ENCODE data around the gene KAT5.
A peak's percentile ranks its signal among the peaks of the same experiment; 100 is the strongest.
"Not testable (repeated sequence)": the region's sequence is repeated elsewhere in the genome, so short reads cannot be mapped to it uniquely, and the experiment has no call there.

The KAT5 gene

GRCh38 chr11:65711785-65712632 lies at the start of gene KAT5:
KAT5 (plus strand) TSS chr11:65712252; CDS start chr11:65712268, 16 bp downstream.
- DNase-seq (ENCODE audit: low read depth), result peak; percentile 97

- peak; percentile 75 for DNase-seq (ENCODE audit: low read depth)
Observed at GRCh38 chr11:65662799-65663638, 49.0 kb upstream of the KAT5 start, which contains the start of gene RELA. RELA (minus strand) TSS chr11:65662916; CDS start chr11:65662832, 84 bp downstream.

GRCh38 chr11:65663639-65664200 lies 48.3 kb upstream of the KAT5 start:
- DNase-seq (ENCODE audit: low read depth), result no peak

GRCh38 chr11:65672180-65672860 lies 39.7 kb upstream of the KAT5 start:
- DNase-seq (ENCODE audit: low read depth), result no peak

DNA sequence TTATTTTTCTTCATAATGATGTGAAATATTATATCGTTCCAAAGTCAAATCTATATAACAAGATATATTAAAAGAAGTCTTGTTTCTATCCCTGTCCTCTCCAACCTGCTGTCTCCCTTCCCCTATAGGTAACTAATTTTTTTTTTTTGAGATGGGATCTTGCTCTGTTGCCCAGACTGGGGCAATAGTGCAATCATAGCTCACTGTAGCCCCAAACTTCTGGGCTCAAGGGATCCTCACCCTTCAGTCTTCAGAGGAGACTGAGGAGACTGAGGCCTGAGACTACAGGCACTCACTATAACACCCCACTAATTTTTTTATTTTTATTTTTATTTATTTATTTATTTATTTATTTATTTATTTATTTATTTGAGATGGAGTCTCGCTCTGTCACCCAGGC lies 39.1 kb upstream of the KAT5 start:
- no peak for DNase-seq (ENCODE audit: low read depth)

GRCh38 chr11:65680192-65680743 lies 31.8 kb upstream of the KAT5 start:
- no peak for DNase-seq (ENCODE audit: low read depth)

GRCh38 chr11:65683480-65683879 lies 28.6 kb upstream of the KAT5 start:
- DNase-seq (ENCODE audit: low read depth), result not testable (repeated sequence)

DNA sequence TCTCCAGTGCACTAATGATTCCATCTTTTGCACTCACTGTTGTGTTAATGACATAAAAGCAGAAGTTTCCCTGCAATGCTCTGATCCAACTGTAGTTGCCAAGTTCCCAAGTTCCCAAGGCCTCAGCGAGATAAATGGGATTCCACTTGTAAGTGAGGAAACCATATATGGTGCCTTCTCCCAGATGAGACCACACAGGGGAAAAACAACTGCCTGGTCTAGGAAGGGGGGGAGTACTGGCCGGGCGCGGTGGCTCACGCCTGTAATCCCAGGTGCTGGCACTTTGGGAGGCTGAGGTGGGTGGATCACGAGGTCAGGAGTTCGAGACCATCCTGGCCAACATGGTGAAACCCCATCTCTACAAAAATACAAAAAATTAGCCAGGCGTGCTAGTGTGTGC lies 26.1 kb upstream of the KAT5 start:
- no peak for DNase-seq (ENCODE audit: low read depth)

DNA sequence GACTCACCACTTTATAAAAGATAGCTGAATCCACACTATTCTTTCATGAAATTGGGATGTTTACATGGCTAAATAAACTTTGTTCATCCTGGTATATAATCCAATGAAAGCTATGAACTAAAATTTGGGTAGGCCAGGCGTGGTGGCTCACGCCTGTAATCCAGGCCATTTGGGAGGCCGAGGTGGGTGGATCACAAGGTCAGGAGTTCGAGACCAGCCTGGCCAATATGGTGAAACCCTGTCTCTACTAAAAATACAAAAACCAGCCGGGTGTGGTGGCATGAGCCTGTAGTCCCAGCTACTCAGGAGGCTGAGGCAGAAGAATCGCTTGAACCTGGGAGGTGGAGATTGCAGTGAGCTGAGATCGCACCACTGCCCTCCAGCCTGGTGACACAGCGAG lies 20.2 kb upstream of the KAT5 start:
- DNase-seq (ENCODE audit: low read depth), result not testable (repeated sequence)

DNA sequence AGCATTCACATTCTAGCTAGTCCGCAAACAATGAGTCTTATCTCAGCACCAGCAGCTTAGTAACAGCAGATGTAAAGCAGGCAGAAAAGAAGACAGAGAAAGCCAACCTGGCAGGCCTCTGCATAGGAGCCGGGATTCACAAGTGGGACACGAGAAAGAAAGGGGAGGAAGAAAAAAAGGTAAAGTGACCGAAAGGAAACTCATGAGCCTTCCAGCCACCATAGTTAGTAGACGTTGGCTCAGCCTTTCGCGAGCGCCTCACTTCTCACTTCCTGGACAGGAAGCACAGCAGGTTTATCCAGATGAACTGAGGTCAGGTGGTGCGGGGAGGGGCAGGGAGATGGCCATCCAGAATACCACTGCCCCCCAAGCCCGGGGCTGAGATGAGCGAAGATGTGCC lies 19.7 kb upstream of the KAT5 start:
- no peak for DNase-seq (ENCODE audit: low read depth)

DNA sequence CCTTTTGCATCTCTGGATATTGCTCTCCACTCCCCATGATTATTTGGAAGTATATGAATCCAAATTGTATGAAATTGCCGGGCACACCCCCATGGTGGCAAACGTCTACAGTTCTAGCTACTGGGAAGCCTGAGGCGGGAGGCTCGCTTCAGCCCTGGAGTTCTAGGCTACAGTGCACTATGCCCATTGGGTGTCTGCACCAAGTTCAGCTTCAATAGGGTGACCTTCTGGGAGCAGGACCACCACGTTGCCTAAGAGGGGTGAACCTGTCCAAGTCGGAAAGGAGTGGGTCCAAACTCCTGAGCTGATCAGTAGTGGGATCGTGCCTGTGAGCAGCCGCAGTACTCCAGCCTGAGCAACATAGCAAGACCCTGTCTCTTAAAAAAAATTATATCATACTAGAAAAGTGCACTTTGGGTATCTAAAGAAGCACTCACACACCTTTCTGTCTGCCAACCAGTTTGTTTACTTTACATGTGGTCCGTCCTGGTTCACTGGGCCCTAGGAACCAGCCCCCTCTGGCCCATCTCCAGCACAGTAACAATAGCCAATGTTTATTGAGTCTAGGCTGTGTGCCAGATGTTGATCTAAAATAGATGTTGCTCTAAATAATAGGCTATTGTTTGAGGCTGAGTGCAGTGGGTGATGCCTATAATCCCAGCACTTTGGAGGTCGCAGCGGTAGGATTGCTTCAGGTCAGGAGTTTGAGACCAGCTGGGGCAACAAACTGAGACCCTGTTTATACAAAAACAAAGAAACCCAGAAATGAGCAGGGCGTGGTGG lies 16.4 kb upstream of the KAT5 start:
- no peak for DNase-seq (ENCODE audit: low read depth)

DNA sequence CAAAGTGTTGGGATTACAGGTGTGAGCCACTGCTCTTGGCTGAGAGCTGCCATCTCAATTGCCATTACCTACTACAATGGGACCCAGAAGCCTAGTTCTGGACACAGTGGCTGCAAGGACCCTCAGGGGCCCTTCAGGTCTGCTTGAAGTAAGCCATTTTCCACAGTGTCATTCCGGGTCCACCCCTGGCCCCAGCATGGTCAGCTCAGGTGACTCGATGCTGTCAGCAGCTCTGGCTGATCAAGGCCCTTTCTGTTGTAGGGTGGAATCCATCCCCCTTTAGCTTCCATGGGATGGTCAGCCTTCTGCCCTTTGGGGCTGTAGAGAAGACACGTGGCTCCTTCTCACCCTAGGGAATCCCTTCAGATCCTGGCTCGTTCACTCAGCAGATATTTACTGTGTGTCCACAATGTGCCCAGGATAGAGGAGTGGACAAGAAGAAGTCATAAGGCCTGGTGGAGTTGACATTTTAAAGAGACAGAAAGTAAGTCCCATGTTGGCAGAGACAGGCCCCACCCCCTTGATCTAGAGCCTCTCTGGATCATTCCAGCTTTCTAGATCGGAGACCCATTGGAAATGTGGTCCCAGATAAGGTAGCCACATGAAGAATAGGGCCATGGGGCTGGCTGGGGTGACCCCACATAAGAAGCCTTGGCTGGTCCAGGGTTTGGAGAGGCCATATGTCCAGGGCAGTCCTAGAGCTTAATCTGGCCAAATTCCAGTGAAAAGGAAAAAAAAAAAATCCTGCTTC lies 15.1 kb upstream of the KAT5 start:
- no peak for DNase-seq (ENCODE audit: low read depth)

GRCh38 chr11:65698205-65698604 lies 13.8 kb upstream of the KAT5 start:
- no peak for DNase-seq (ENCODE audit: low read depth)

DNA sequence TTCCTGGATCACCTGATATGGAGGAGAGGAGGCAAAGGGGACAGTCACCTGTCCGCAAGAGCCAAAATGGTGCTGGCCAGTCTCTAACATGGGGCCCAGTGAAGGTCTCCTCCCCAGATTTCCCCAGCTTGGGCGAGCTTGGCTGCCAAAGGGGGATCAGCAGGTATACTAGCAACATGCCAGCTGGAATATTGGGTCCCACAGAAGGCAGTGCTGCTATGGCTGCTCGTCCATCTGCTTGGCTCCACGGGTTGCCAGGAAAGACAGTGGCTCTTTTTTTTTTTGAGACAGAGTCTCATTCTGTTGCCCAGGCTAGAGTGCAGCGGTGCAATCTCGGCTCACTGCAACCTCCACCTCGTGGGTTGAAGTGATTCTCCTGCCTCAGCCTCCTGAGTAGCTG lies 12.7 kb upstream of the KAT5 start:
- DNase-seq (ENCODE audit: low read depth), result no peak

- DNase-seq (ENCODE audit: low read depth), result no peak
Observed at GRCh38 chr11:65700399-65700798, 11.7 kb upstream of the KAT5 start.

DNA sequence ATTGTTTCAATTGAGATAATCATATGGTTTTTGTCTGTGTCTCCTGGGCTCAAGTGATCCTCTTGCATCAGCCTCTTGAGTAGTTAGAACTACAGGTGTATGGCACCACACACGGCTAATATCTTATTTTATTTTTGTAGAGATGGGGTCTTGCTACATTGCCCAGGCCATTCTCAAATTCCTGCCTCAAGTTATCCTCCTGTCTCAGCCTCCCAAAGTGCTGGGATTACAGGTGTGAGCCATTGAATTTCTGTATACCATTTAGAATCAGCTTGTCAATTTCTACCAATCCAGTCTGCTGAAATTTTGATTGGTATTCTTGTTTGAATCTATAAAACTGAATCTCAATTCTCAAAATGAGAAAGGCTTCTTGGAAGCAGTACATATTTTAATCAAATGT lies 10.4 kb upstream of the KAT5 start:
- DNase-seq (ENCODE audit: low read depth), result no peak

DNA sequence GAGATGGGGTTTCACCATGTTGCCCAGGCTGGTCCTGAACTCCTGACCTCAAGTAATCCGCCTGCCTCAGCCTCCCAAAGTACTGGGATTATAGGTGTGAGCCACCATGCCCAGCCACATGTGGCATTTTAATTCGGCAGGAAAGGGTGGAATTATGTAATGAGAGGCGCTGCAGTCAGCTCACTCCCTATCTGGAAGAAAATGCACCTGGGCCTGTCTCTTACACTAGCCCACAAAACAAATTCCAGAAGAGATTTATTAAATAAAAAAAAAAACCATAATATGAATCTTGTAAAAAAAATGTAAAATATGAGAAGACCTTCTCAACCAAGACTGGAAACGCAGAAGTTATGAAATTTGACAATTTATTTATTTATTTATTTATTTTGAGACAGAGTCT lies 8.2 kb upstream of the KAT5 start:
- DNase-seq (ENCODE audit: low read depth), result no peak

GRCh38 chr11:65706303-65706763 lies 5.7 kb upstream of the KAT5 start:
- peak; percentile 42 for DNase-seq (ENCODE audit: low read depth)

GRCh38 chr11:65707002-65707401 lies 5.0 kb upstream of the KAT5 start:
- DNase-seq (ENCODE audit: low read depth), result not testable (repeated sequence)

DNA sequence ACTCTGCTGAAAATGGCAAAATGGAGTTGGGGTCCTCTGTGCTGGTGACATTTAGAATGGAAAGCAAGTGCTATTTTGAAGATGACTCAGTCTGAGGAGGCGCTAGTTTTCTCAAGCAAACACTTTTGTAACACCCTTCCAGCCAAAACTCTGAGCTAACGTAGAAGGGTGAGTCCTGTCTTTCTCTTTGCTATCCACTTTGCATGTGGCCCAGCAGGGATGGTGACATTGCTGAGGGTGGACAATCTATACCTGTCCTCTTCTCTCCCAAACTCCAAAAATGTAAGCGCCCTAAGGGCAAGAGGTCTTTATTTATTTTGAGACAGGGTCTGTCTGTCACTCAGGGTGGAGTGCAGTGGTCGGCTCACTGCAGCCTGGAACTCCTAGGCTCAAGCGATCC lies 3.6 kb upstream of the KAT5 start:
- no peak for DNase-seq (ENCODE audit: low read depth)
